HG03280 (cell line): ENCODE data around the gene COL6A2.

Experiments used
- ATAC-seq: cut with Tn5 transposase; IDR thresholded peaks from one replicate; pipeline ENCODE4 v1.9.1; 2021; ENCODE audit warnings: mild to moderate bottlenecking, moderate library complexity; ENCODE audit not compliant: unreplicated experiment

The COL6A2 gene

DNA sequence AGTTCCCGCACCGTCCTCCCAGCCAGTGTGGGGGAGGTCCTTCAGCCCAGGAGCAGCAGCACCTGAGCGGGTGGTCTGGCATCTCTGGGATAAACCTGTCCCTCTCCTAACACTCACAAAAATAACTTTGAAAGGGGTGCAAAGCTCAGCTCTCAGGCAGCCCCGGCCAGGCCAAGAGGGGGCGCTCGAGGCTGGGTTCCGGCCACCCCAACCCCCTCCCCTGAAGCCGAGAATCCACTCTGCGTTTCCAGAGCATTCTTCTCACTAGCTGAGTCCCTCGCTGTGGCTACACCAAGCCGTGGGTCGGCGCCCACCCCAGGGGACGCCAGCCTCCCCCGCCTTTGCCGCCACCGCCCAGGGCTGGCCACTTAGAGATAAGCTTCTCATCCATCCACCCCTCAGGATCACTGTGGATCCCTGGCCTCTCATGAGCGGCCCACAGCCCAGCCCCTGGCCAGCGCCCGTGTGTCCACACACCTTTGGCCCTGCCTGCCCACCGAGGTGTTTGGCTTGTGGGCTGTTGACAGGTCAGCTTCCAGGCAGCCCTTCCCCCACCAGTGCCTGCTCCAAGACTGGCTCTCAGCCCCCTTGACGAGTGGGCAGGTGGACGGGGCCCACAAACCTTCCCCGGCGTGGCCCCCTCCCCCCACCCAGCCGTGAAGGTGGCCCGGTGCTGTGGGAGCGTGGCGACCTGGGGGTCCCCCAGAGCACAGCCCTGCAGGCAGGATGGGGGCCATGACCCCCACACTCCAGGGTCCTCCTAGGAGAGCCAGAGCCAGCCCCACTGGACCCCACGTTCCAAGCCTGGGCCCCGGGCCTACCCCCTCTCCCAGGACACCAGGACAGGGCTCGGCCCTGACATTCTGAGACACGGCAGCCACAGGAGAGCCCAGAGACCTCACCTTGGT, 55.6 kb downstream of the COL6A2 start:
- ATAC-seq = no peak

DNA sequence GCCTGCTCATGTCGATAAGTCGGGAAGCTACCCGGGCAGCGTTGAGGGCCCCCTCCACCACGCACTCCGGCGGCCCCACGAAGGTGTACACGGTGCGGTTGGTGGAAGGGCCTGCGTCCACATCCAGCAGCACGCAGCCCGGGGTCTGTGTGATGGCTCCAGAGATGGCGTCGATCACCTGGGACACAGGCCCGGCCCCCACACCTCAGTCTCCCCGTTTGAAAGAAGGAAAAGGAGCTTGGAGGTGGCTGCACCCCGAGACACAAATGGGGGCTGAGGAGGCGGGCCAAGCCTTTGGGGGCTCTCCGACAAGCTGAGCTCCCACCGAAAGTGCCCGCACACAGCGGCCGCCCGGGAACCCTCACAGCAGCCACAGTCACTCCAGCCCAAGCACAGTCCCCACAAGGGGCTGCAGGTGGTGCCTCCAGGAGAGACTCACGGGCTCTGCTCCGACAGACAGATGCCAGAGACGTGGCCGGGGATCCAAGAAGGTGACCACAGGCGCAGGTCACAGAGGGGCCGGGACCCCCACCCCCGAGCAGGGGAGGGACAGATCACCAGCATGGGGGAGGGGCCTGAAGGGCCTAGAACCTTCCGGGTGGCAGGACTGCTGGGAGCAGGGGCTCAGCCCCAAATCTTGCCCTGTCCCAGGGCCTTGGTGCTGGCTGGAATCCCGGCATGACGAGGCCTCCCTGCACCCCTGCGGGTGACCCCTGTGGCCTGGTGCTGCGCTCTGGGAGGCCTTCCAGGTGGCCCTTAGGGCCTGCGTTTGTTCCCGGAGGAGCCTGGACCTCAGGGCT, 56.4 kb downstream of the COL6A2 start:
- no peak for ATAC-seq

- ATAC-seq = no peak
Measured at GRCh38 chr21:46154955-46155513, 57.1 kb downstream of the COL6A2 start.

GRCh38 chr21:46155514-46156377, 57.8 kb downstream of the COL6A2 start, which contains the start of gene FTCD:
FTCD (minus strand) TSS chr21:46155579; CDS start chr21:46155523, 56 bp downstream.
- ATAC-seq = no peak

GRCh38 chr21:46156378-46156645, 58.4 kb downstream of the COL6A2 start:
- no peak for ATAC-seq

DNA sequence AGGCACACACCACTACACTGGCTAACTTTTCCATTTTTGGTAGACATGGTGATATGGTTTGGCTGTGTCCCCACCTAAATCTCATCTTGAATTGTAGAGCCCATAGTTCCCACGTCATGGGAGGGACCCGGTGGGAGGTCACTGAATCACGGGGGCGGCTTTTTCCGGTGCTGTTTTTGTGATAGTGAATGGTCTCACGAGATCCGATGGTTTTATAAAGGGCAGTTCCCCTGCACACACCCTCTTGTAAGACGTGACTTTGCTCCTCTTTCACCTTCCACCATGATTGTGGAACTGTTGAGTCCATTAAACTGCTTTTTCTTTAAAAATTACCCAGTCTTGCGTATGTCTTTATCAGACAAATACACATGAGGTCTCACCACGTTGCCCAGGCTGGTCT, 58.8 kb downstream of the COL6A2 start:
- ATAC-seq = no peak

DNA sequence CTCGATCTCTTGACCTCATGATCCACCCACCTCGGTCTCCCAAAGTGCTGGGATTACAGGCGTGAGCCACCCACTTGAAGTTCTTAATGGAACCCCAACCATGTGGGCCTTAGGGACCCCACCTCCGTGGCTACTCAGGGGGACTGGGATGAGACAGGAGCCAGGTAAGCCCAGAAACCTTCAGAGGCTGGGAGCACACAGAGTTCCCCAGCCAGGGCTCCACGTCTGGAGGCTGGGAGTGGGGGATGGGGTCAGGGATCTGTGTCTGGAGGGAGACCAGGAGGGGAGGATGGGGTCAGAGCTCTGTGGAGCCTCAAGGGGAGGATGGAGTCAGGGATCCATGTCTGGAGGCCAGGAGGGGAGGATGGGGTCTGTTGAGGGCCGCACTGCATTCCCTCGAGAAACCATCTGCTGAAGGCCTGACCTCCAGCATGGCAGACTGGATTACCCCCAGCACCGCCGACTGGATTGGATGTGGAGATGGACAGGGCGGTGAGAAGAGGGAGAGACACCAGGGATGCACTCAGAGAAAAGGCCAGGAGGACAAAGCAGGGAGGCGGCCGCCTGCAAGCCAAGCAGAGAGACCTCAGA, 59.6 kb downstream of the COL6A2 start:
- no peak for ATAC-seq

DNA sequence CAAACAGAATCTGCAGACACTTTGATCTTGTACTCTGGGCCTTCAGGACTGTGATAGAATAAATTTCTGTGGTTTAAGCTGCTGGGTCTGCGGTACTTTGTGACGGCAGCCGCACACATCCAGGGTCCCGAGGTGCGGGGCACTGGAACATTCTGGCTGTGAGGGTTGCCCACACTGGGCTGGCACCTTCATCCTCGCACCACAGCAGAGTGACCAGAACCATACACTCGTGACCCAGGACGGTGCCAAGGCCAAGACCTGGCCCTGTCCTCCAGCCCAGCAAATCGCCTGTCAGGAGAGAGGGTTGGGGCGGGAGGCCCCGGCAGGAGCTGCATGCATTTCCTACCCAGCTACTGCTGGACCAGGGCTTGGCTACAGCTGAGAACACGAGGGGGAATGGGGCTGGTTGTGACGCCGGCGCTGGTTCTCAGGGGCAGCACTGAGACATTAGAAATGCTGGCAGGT, 60.1 kb downstream of the COL6A2 start:
- no peak for ATAC-seq

DNA sequence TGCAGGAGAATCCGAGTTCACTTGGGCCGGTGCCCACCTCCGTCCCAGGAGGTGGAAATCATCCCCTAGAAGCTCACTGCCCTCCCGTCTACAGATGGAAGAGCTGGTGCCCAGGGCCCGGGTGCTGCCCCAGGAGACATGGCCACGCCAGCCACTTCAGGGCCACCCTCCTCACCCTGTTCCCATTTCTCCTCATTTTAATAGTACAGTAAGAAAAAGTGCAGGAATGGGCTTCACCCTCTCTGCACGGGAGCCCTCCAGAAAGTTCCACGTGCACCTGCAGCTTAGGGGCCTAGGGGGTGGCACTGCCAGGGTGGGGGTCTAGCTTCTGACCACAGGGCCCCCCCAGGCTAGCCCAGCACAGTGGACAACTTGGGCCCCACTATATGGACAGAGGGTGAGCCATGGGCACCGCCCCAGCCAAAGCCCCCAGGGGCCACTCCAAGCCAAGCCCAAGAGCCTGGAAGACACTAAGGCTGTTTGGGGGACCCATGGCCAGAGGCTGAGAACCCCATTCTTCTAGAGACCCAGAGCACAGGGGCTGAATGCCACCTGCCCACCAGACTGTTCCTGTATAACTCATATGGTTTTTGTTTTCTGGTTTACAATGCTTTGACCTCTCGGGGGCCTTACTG, 60.9 kb downstream of the COL6A2 start:
- no peak for ATAC-seq

- no peak for ATAC-seq
Measured at GRCh38 chr21:46159390-46159789, 61.5 kb downstream of the COL6A2 start.

DNA sequence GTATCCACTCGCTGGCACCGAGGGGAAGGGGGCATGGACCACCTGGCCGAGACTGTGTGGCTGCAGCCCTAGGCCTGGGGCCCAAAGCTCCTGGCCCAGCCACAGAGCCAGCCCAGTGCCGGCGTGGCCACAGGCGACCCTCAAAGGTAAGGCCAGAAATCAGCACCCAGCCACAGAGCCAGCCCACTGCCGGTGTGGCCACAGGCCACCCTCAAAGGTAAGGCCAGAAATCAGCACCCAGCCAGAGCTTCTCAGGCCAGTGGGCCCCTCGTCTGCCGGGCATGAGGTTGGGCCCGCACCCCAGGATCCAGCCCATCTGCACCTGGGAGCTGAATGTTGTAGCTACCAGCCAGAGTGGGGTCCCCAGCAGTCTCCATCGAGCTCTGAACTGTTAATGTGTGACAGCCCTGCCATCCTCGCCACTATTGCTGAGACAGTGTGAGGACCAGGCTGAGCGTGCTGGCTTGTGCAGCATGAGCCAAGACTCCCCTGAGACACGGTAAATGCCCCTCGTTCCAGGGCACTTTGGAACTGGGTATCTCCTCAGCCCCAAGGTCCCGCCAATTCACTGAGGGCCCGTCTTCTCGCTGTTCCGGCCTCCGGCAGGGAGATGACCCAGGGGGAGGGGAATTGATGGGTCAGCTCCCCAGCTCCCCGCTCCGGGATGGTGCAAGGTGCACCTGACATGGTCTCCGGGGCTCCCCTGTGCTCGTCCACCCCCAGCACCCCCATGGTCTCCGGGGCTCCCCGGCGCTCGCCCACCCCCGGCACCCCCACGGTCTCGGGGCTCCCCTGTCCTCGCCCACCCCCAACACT, 62.1 kb downstream of the COL6A2 start:
- ATAC-seq = no peak

DNA sequence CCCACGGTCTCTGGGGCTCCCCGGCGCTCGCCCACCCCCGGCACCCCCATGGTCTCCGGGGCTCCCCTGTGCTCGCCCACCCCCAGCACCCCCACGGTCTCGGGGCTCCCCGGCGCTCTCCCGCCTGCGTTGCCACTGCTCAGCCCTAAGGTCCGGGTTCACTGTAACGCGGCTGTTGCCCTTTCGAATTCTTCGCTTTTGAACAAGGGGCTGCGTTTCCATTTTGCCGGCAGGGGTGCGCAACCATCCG, 62.7 kb downstream of the COL6A2 start:
- ATAC-seq = no peak

DNA sequence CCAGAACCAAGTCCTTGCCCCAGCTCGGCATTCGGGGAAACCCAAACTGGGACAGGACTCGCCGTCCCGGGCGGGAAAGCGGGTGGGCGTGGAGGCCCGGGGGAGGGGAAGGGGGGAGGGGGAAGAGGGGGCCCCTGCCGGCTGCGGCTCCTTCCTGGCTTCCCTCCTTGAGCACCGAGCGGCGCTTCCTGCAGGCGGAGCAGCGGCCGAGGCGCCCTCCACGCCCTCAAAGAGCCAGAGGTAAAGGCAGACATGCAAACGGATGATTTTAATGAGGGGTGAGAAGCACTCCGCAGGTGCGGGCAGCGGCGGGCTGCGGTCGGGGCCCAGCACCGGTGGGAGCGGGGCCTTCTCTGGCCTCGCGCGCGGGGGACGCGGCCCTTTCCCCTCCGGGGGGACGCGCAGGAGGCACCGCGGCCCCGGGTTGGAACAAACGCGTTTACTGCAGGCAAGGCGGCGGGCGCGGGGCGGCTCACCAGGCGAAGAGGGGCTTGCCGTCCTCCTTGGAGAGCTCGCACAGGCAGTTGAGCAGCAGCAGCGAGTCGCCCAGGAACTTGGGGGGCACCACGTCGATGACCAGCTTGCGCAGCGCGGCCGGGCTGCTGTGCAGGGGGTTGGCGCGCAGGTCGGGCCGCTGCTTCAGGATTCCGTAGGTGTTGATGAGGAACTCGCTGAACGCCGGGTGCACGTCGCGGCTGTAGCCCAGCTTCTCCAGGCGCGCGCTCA, 63.2 kb downstream of the COL6A2 start:
- no peak for ATAC-seq

- ATAC-seq = no peak
Measured at GRCh38 chr21:46161633-46162592, 64.0 kb downstream of the COL6A2 start.

DNA sequence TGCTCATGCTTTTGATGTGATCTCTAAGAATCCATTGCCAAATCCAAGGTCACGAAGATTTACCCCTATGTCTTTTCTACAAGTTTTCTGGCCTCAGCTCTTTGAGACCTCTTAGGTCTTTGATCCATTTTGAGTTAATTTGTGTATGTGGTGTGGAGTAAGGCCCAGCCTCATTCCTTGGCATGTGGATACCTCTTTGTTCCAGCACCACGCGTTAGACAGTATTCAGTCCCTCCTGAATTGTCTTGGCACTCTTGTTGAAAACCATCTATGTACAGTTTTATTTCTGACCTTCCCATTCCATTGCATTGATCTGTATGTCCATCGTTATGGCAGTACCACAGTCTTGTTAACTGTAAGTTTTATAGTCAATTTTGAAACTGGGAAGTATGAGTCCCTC, 65.5 kb downstream of the COL6A2 start:
- no peak for ATAC-seq

DNA sequence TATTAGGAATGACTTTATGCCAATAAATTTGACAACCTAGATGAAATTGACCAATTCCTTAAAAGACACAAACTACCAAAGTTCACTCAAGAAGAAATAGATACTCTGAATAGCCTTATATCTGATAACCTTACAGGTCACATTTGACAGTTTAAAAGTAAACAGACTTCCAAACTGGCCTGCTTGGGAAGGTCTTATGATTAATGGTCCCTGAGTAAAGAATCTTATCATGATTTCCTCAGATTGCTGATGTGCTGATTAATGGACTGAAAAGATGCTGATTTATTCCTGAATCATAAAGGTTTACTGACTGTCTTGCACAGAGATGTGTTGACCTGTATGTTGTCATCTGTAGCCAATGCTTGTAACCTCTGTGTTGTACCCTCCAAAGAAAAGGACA, 67.2 kb downstream of the COL6A2 start:
- no peak for ATAC-seq

- no peak for ATAC-seq
Measured at GRCh38 chr21:46168238-46168637, 70.3 kb downstream of the COL6A2 start.
